ENCODE data around the gene LMO1.

LMO1 gene

GRCh38 chr11:8243458-8243857 lies 20.2 kb downstream of the LMO1 start:
- Mint-ChIP-seq H3K27ac (no peak overlapping the region), H3K9me3 (no peaks in the 10 kb centered on the region), H3K27me3 (ENCODE audit: low read depth) (peaks cover 43% of the 10 kb centered on the region), H3K36me3 (ENCODE audit: low read depth) (peaks cover 4% of the 10 kb centered on the region), H3K4me1 (peaks cover 23% of the 10 kb centered on the region), H3K4me3 (no peak overlapping the region)
- TF ChIP-seq CTCF (IDR thresholded peaks at IDR 0.05; ENCODE audit: unreplicated experiment in 3 of 3) = no peak

DNA sequence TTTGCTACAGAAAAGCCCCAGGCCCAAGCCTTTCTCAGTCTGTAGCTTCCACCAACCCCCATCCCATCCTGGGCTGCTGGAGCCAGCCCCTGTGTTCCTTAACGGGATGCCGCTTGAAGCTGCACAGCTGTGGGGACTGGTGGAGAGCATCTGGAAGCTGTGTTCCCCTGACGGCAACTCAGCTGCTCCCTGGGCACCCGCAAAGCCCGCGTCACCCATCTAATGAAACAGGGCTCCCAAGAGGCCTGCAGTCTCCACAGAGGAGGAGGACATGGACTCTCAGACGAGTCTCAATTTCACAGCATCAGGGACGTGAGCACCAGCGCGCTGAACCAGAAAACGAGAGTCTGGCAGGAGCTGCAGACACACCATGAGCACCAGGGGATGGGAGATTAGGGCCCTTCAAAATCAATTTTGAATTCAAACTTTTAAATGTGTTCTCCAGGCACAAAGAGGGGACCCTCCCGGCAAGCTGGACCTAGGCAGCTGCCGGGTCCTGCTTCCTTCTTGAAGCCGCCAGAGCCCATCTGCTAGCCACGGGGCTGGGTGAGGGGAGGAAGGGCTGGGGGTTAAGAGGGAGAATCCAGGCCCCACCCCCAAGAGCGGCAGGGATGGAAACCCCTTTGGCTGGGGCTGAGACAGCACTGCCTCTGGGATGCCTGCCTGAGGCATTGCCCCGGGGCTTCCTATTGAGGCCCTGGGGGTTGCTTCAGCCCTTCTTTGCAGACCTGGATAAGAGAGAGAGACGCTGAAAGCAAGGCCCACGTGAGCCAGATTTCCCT lies 21.0 kb downstream of the LMO1 start:
- Mint-ChIP-seq H3K4me1 (peaks cover 23% of the 10 kb centered on the region), H3K27ac (peak overlapping the region in 2 of 3 experiments; percentile 22 to 67), H3K36me3 (ENCODE audit: low read depth) (peaks cover 4% of the 10 kb centered on the region), H3K9me3 (no peaks in the 10 kb centered on the region), H3K27me3 (ENCODE audit: low read depth) (peaks cover 39% of the 10 kb centered on the region), H3K4me3 (no peak overlapping the region)
- TF ChIP-seq CTCF (IDR thresholded peaks at IDR 0.05; ENCODE audit: unreplicated experiment in 3 of 3) = no peak

DNA sequence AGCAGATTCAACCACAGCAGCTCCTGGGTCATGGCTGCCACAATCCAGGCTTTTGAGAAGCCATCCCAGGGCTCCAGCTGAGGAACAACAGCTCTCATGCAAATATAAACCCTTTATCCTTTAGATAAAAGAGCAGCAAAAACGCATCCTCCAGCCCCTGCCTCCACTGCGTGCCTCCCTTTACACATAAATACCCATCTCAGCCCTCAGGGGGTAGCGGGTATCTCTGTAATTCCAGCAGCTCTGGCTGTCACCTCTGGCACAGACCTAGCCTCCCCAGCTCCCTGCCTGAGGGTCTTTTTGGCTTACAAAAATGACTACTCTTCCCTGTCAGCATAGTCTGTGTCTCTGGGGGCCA lies 21.6 kb downstream of the LMO1 start:
- no peak for TF ChIP-seq CTCF (IDR thresholded peaks at IDR 0.05; ENCODE audit: unreplicated experiment in 3 of 3)

DNA sequence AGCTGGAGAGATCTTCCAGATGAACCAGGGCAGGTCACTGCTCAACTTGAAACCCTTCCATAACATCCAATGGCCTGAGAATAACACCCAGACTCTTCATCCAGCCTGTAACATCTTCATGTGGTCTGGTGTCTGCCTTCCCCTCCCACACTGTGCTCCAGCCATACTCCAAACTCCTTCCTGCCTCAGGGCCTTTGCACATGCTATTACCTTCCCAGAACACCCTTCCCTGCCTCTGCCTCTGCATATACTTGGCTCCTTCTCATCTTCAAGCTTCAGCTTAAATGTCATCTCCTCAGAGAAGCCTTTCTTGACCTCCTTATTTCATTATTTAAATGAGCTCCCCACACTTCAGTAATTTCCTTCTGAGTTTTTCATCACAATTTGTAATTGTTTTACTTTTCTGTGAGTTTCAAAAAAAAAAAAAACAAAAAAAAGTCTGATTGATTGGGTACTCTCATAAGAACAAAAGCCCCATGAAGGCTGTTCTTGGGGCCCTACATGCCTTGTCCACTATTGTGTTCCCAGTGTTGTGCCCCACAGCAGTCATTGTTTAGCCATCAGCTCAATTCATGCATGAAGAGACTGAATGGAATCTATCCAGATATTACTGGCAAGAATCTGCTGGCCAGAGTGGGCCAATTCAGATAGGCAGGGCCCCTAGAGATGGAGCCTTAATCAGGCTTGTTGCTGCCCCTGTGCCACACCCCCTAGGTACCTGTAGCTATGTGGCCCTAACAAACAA lies 22.1 kb downstream of the LMO1 start:
- Mint-ChIP-seq H3K36me3 (ENCODE audit: low read depth) (peaks cover 4% of the 10 kb centered on the region), H3K27ac (no peak overlapping the region), H3K9me3 (no peaks in the 10 kb centered on the region), H3K27me3 (ENCODE audit: low read depth) (peaks cover 39% of the 10 kb centered on the region), H3K4me1 (peaks cover 23% of the 10 kb centered on the region), H3K4me3 (no peak overlapping the region)
- TF ChIP-seq CTCF (IDR thresholded peaks at IDR 0.05; ENCODE audit: unreplicated experiment in 3 of 3) = no peak

More for the DNA sequence above, 21.6 kb downstream of the LMO1 start:
- Mint-ChIP-seq H3K27me3 (ENCODE audit: low read depth) (peaks cover 39% of the 10 kb centered on the region), H3K36me3 (ENCODE audit: low read depth) (peaks cover 4% of the 10 kb centered on the region), H3K4me3 (no peak overlapping the region), H3K9me3 (no peaks in the 10 kb centered on the region), H3K4me1 (peaks cover 23% of the 10 kb centered on the region), H3K27ac (peak overlapping the region in 1 of 3 experiments; percentile 67)

DNA sequence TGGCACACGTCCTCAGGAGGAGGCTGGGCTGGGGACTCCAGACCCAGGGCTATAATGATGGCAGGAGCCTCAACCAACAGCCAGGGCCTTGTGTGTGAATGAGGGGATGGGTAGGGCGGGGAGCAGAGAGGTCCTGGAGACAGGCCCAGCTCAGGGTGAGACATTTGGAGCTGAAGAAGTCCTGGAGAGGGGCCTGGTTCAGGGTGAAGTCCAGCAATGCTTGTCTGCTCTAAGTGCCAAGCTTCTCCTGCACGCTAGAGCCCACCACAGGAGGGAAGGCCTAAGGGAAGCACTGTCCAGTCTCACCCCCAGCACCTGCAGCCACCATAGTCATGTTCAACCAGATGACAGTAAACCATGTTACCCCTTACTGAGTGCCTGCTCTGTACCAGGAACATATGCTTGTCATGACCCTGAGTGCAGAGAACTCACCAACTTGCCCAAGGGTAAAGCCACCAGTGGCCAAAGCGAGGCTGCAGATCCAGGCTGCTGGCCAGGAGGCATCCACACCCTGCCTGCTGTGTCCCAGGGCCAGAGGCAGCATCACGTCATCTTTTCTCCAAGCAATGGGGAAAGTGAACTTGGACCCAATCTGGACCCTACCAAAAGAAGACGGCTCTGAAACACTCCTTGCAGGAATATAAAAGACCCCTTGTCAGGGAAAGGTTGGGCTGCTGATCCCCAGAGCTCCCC lies 24.0 kb downstream of the LMO1 start:
- peaks cover 4% of the 10 kb centered on the region for H3K36me3 Mint-ChIP-seq (ENCODE audit: low read depth)
- H3K27ac Mint-ChIP-seq = peak overlapping the region in 1 of 3 experiments; percentile 45
- H3K27me3 Mint-ChIP-seq (ENCODE audit: low read depth) = peaks cover 23% of the 10 kb centered on the region
- peaks cover 30% of the 10 kb centered on the region for H3K4me1 Mint-ChIP-seq
- no peak for TF ChIP-seq CTCF (IDR thresholded peaks at IDR 0.05; ENCODE audit: unreplicated experiment in 3 of 3)
- no peaks in the 10 kb centered on the region for H3K9me3 Mint-ChIP-seq
- no peak overlapping the region for H3K4me3 Mint-ChIP-seq

Data from nephron (organoid).